Body of pancreas (tissue), 4 donors: ENCODE measurements around the gene ZEB2.

Source experiments
- CTCF ChIP-seq, 7 experiments: fragments of 450-650 bp in 4 of 7; fragments of 200-600 bp in 3 of 7; sonication (generic) in 3 of 7; IDR thresholded peaks; one replicate each; pipeline ENCODE4 v1.5.1; 2016 to 2019; ENCODE audit warnings: antibody characterized with exemption in 7 of 7
- POLR2A ChIP-seq, 3 donors: fragments of 450-650 bp; IDR thresholded peaks; one replicate each; pipeline ENCODE4 v1.6.1; 2016; ENCODE audit warnings: antibody characterized with exemption in 3 of 3, mild to moderate bottlenecking in 2 of 3

GRCh38 chr2:144475569-144476275 lies 44.2 kb downstream of the ZEB2 start:
- TF ChIP-seq CTCF (IDR thresholded peaks at IDR 0.05) = no peak
- no peak for TF ChIP-seq POLR2A (IDR thresholded peaks at IDR 0.05)
